BLaER1 treated with 17β-estradiol and CSF1 and Interleukin-3, amounts not matched to agents 10 nM and 100 nM (cell line): ENCODE data around the gene ANKRD11.
A peak's percentile ranks its signal among the peaks of the same experiment; 100 is the strongest.

Experiments
- H3K27ac ChIP-seq, 11 experiments: shearing (Covaris generic); formaldehyde crosslinking; 2 replicates each; pipeline ENCODE4 v1.8.1; 2022
- H3K27me3 ChIP-seq, 11 experiments: shearing (Covaris generic); formaldehyde crosslinking; 2 replicates each; pipeline ENCODE4 v1.8.1; 2022
- H3K36me3 ChIP-seq, 11 experiments: shearing (Covaris generic); formaldehyde crosslinking; 2 replicates each; pipeline ENCODE4 v1.8.1; 2022
- H3K4me1 ChIP-seq, 10 experiments: shearing (Covaris generic); formaldehyde crosslinking; 2 replicates each; pipeline ENCODE4 v1.8.1; 2022
- H3K4me2 ChIP-seq, 11 experiments: shearing (Covaris generic); formaldehyde crosslinking; 2 replicates each; pipeline ENCODE4 v1.8.1; 2022
- H3K4me3 ChIP-seq, 10 experiments: shearing (Covaris generic); formaldehyde crosslinking; 2 replicates each; pipeline ENCODE4 v1.8.1; 2022
- H3K9ac ChIP-seq, 11 experiments: shearing (Covaris generic); formaldehyde crosslinking; 2 replicates each; pipeline ENCODE4 v1.8.1; 2022
- H3K9me3 ChIP-seq, 11 experiments: shearing (Covaris generic); formaldehyde crosslinking; replicated peaks in 1 of 11; 2 replicates each; pipeline ENCODE4 v1.8.1; 2022
- H4K20me1 ChIP-seq, 11 experiments: shearing (Covaris generic); formaldehyde crosslinking; 2 replicates each; pipeline ENCODE4 v1.8.1; 2022
- Cebpa-rat ChIP-seq, 11 experiments: shearing (Covaris generic); IDR thresholded peaks; 2 replicates each; pipeline ENCODE4 v1.8.1; 2022

Gene ANKRD11

GRCh38 chr16:89292443-89293078, 197.8 kb downstream of the ANKRD11 start:
- no peaks in the 10 kb centered on the region for H3K27me3 ChIP-seq
- H3K4me1 ChIP-seq, result peaks cover 30 to 86% (median 78%) of the 10 kb centered on the region in 10 experiments
- peaks cover 44 to 85% (median 69%) of the 10 kb centered on the region in 11 experiments for H3K36me3 ChIP-seq
- H4K20me1 ChIP-seq, result peaks cover 97 to 100% (median 100%) of the 10 kb centered on the region in 11 experiments
- peak overlapping the region in 5 of 11 experiments; percentile 45 to 80 (median 76); a peak in 4 of 22 replicates for H3K4me2 ChIP-seq
- H3K4me3 ChIP-seq, result no peak overlapping the region
- peak overlapping the region in 4 of 11 experiments; percentile 9 to 39 (median 20); a peak in 4 of 22 replicates for H3K9ac ChIP-seq
- no peak for TF ChIP-seq Cebpa-rat (IDR thresholded peaks at IDR 0.05)
- H3K27ac ChIP-seq, result no peak overlapping the region
- no peaks in the 10 kb centered on the region for H3K9me3 ChIP-seq

DNA sequence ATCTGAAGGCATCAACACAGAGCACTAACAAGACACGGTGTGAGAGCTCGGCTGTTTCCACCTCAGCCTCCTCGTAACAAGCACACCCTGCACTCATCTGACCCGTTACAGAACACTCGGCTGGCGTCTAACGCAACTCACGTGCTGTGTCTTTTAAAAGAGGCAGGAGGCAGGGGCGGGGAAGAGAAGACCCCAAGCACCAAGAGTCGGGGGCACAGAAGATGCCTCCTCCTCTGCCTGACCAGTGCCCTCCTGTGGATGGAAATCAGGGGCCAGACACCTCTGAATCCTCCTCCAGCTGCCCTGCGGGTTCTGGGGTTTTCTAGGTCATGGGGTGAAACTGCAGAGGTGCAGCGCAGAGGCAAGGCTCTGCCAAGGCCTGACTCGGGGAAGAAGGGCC, 198.6 kb downstream of the ANKRD11 start:
- peak overlapping the region in 2 of 11 experiments; percentile 0 to 22; a peak in 2 of 22 replicates for H3K27ac ChIP-seq
- H3K4me2 ChIP-seq, result peak overlapping the region in 8 of 11 experiments; percentile 45 to 86 (median 74); a peak in 13 of 22 replicates
- no peaks in the 10 kb centered on the region for H3K9me3 ChIP-seq
- peaks cover 44 to 85% (median 69%) of the 10 kb centered on the region in 11 experiments for H3K36me3 ChIP-seq
- no peak overlapping the region for H3K4me3 ChIP-seq
- no peak for TF ChIP-seq Cebpa-rat (IDR thresholded peaks at IDR 0.05)
- peak overlapping the region in 6 of 11 experiments; percentile 11 to 52 (median 18); a peak in 5 of 22 replicates for H3K9ac ChIP-seq
- H3K4me1 ChIP-seq, result peaks cover 22 to 78% (median 70%) of the 10 kb centered on the region in 10 experiments
- H3K27me3 ChIP-seq, result no peaks in the 10 kb centered on the region
- H4K20me1 ChIP-seq, result peaks cover 96 to 100% (median 100%) of the 10 kb centered on the region in 11 experiments

- Histone ChIP-seq H3K36me3 (peaks cover 47 to 85% (median 70%) of the 10 kb centered on the region in 11 experiments), H3K27me3 (no peaks in the 10 kb centered on the region), H3K9ac (peak overlapping the region in 7 of 11 experiments; percentile 11 to 52 (median 21); a peak in 8 of 22 replicates), H3K4me3 (no peak overlapping the region), H4K20me1 (peaks cover 94 to 100% (median 100%) of the 10 kb centered on the region in 11 experiments), H3K4me2 (peak overlapping the region in 9 of 11 experiments; percentile 3 to 86 (median 72); a peak in 16 of 22 replicates), H3K9me3 (no peaks in the 10 kb centered on the region), H3K4me1 (peaks cover 18 to 74% (median 66%) of the 10 kb centered on the region in 10 experiments), H3K27ac (0 out of 22 replicates have a peak overlapping the region, but pooled peaks of 1 of the 11 experiments have one; percentile 22)
- no peak for TF ChIP-seq Cebpa-rat (IDR thresholded peaks at IDR 0.05)
Measured at GRCh38 chr16:89291363-89291762, 199.0 kb downstream of the ANKRD11 start.

- Histone ChIP-seq H3K36me3 (peaks cover 52 to 85% (median 75%) of the 10 kb centered on the region in 11 experiments), H3K27ac (peak overlapping the region in 4 of 11 experiments; percentile 9 to 36 (median 25); a peak in 1 of 22 replicates), H3K9me3 (no peaks in the 10 kb centered on the region), H3K4me2 (peak overlapping the region in 9 of 11 experiments; percentile 3 to 86 (median 72); a peak in 16 of 22 replicates), H3K27me3 (no peaks in the 10 kb centered on the region), H3K9ac (peak overlapping the region in 7 of 11 experiments; percentile 8 to 52 (median 22); a peak in 9 of 22 replicates), H3K4me3 (no peak overlapping the region), H3K4me1 (peaks cover 13 to 69% (median 61%) of the 10 kb centered on the region in 10 experiments; a peak in 19 of 20 replicates), H4K20me1 (peaks cover 89 to 100% (median 100%) of the 10 kb centered on the region in 11 experiments)
- TF ChIP-seq Cebpa-rat (IDR thresholded peaks at IDR 0.05), result no peak
Measured at GRCh38 chr16:89290887-89291286, 199.5 kb downstream of the ANKRD11 start.

GRCh38 chr16:89290472-89290871, 199.9 kb downstream of the ANKRD11 start:
- no peak overlapping the region for H3K4me3 ChIP-seq
- peaks cover 12 to 65% (median 57%) of the 10 kb centered on the region in 10 experiments; a peak in 19 of 20 replicates for H3K4me1 ChIP-seq
- no peak for TF ChIP-seq Cebpa-rat (IDR thresholded peaks at IDR 0.05)
- no peaks in the 10 kb centered on the region for H3K9me3 ChIP-seq
- H3K27me3 ChIP-seq, result no peaks in the 10 kb centered on the region
- H3K27ac ChIP-seq, result peak overlapping the region in 5 of 11 experiments; percentile 8 to 36 (median 28); a peak in 3 of 22 replicates
- peaks cover 55 to 87% (median 78%) of the 10 kb centered on the region in 11 experiments for H3K36me3 ChIP-seq
- H3K4me2 ChIP-seq, result peak overlapping the region in 9 of 11 experiments; percentile 3 to 86 (median 72); a peak in 16 of 22 replicates
- H4K20me1 ChIP-seq, result peaks cover 89 to 100% (median 100%) of the 10 kb centered on the region in 11 experiments
- H3K9ac ChIP-seq, result peak overlapping the region in 8 of 11 experiments; percentile 8 to 52 (median 24); a peak in 9 of 22 replicates

DNA sequence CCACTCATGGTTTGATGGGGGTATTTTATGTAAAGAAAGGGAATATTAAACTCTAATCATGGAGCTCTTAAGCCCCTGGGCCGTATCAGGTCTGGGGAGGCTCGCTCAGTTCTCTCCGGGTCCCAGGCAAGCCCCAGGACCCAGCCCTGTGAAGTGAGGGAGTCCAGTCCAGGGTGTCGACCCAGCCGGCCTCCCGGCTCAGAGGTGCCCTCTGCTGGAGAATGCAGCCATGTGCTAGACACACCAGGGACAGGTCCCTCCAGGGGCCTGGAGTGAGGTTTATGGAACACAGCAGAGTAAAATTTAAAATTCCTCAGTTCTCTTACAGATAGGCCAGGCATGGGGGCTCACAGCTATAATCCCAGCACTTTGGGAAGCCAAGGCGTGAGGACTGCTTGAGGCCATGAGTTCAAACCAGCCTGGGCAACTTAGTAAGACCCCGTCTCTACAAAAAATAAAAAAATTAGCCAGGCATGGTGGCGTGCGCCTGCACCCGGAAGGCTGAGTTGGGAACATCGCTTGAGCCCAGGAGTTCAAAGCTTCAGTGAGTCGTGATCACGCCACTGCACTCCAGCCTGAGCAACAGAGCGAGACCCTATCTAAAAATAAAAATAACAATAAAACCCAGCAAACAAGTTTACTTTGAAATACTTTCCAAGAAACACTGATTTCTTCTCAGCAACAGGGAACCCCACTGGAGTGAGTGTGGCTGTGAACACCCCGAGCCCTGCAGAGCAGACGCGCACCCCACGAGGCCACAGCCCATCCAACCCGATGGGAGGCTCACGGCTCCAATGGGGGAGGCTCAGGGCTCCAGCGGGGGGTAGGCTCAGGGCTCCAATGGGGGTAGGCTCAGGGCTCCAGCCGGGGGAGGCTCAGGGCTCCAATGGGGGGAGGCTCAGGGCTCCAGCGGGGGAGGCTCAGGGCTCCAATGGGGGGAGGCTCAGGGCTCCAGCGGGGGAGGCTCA, 200.6 kb downstream of the ANKRD11 start:
- Histone ChIP-seq H3K4me1 (peaks cover 12 to 57% (median 50%) of the 10 kb centered on the region in 10 experiments; a peak in 19 of 20 replicates), H3K9me3 (no peaks in the 10 kb centered on the region), H3K27me3 (no peaks in the 10 kb centered on the region), H3K27ac (peak overlapping the region in 8 of 11 experiments; percentile 6 to 43 (median 24); a peak in 10 of 22 replicates), H3K9ac (peak overlapping the region in 8 of 11 experiments; percentile 6 to 55 (median 30); a peak in 9 of 22 replicates), H3K4me3 (no peak overlapping the region), H3K36me3 (peaks cover 55 to 87% (median 78%) of the 10 kb centered on the region in 11 experiments), H3K4me2 (peak overlapping the region in 8 of 11 experiments; percentile 45 to 86 (median 74); a peak in 16 of 22 replicates), H4K20me1 (peaks cover 81 to 100% (median 99%) of the 10 kb centered on the region in 11 experiments)
- no peak for TF ChIP-seq Cebpa-rat (IDR thresholded peaks at IDR 0.05)

DNA sequence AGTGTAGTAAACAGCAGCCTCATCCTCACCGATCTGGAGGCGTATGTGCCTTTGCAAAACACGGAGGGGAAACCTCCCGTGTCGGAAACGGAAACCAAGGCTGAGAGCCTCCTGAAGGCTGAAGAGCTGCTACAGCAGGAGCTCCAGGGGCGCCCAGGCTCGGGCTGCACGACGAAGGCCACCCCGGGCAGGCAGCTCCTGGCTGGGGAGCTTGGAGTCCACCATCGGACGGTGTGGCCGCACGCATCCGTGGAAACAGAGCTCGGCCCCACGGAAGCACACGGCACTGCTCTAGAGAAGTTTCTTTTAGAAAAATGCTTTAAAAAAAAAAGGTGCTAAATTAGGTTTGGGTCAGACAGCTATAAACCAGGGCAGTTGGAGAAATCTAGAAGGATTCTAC, 201.4 kb downstream of the ANKRD11 start:
- Histone ChIP-seq H3K4me2 (peak overlapping the region in 4 of 11 experiments; percentile 76 to 86 (median 79); a peak in 6 of 22 replicates), H3K9me3 (no peaks in the 10 kb centered on the region), H4K20me1 (peaks cover 73 to 100% (median 94%) of the 10 kb centered on the region in 11 experiments), H3K27me3 (no peaks in the 10 kb centered on the region), H3K27ac (peak overlapping the region in 1 of 11 experiments; percentile 8; a peak in 1 of 22 replicates), H3K4me3 (no peak overlapping the region), H3K4me1 (peaks cover 9 to 50% (median 42%) of the 10 kb centered on the region in 10 experiments; a peak in 19 of 20 replicates), H3K9ac (no peak overlapping the region), H3K36me3 (peaks cover 63 to 88% (median 80%) of the 10 kb centered on the region in 11 experiments)
- no peak for TF ChIP-seq Cebpa-rat (IDR thresholded peaks at IDR 0.05)

DNA sequence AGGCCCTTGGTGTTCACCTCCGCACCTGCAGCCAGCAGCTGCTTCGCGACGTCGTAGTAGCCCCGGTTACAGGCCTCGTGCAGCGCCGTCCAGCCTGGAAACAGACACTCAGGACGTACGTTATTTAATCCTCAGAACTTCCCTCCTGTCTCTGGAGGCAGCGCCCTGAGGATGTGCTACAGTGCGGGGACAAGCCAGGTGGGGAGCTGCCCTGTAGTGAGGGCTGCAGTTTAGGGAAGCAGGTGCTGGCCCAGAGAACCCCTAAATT, 201.8 kb downstream of the ANKRD11 start:
- TF ChIP-seq Cebpa-rat (IDR thresholded peaks at IDR 0.05), result no peak
- Histone ChIP-seq H4K20me1 (peaks cover 70 to 100% (median 94%) of the 10 kb centered on the region in 11 experiments), H3K4me1 (peaks cover 5 to 46% (median 38%) of the 10 kb centered on the region in 10 experiments; a peak in 19 of 20 replicates), H3K9me3 (no peaks in the 10 kb centered on the region), H3K36me3 (peaks cover 67 to 92% (median 85%) of the 10 kb centered on the region in 11 experiments), H3K27ac (no peak overlapping the region), H3K27me3 (no peaks in the 10 kb centered on the region), H3K4me3 (no peak overlapping the region), H3K4me2 (no peak overlapping the region), H3K9ac (0 out of 22 replicates have a peak overlapping the region, but pooled peaks of 1 of the 11 experiments have one; percentile 2)
